Natural killer cell (primary cell): ENCODE results near the gene RPS19. TPM values are rescaled to one million over a fixed set of nuclear protein-coding genes. Genes with fewer than 3 reads are reported as not detected.

Experiments used
- ATAC-seq, 3 donors: fragments of 150-1000 bp in 2 of 3; fragments of 200-7000 bp in 1 of 3; cut with Tn5 transposase; 1 replicate in 1 of 3; 2 replicates in 2 of 3; pipeline ENCODE4 v1.10.0; 2021; ENCODE audit warnings: mild to moderate bottlenecking in 2 of 3, moderate library complexity in 2 of 3
- DNase-seq, 2 donors: peaks; one replicate each; pipeline versions ENCODE4 v3.0.0 to v3.0.0-alpha.2; 2013 to 2021; ENCODE audit warnings: mixed read lengths in 1 of 2
- H3K27ac ChIP-seq: one replicate; pipeline ENCODE4 v1.5.1; 2013; ENCODE audit warnings: mild to moderate bottlenecking, low read length
- H3K27me3 ChIP-seq: one replicate; pipeline ENCODE4 v1.6.1; 2013; ENCODE audit warnings: low read length; ENCODE audit not compliant: control insufficient read depth, insufficient read depth
- H3K36me3 ChIP-seq: one replicate; pipeline ENCODE4 v1.6.1; 2013; ENCODE audit warnings: low read length; ENCODE audit not compliant: control insufficient read depth, insufficient read depth
- H3K4me1 ChIP-seq: one replicate; pipeline ENCODE4 v1.6.1; 2013; ENCODE audit warnings: low read length; ENCODE audit not compliant: control insufficient read depth, insufficient read depth
- H3K4me3 ChIP-seq: one replicate; pipeline ENCODE4 v1.5.1; 2013; ENCODE audit warnings: low read length
- H3K9me3 ChIP-seq: one replicate; pipeline ENCODE4 v1.6.1; 2013; ENCODE audit warnings: low read length; ENCODE audit not compliant: control insufficient read depth, insufficient read depth
- H3K27ac Mint-ChIP-seq, 2 donors: one replicate each; pipeline ENCODE4 v1.8.0; 2022; ENCODE audit warnings: mild to moderate bottlenecking in 2 of 2, mixed read lengths in 2 of 2, moderate library complexity in 1 of 2
- H3K27me3 Mint-ChIP-seq, 2 donors: one replicate each; pipeline ENCODE4 v1.8.0; 2022; ENCODE audit warnings: low read depth in 2 of 2, mixed read lengths in 2 of 2
- H3K36me3 Mint-ChIP-seq: one replicate; pipeline ENCODE4 v1.8.0; 2022; ENCODE audit warnings: mixed read lengths
- H3K4me1 Mint-ChIP-seq, 2 donors: one replicate each; pipeline ENCODE4 v1.8.0; 2022; ENCODE audit warnings: mixed read lengths in 2 of 2
- H3K4me3 Mint-ChIP-seq: one replicate; pipeline ENCODE4 v1.8.0; 2022; ENCODE audit warnings: mild to moderate bottlenecking, moderate library complexity, mixed read lengths
- H3K9me3 Mint-ChIP-seq, 2 donors: one replicate each; pipeline ENCODE4 v1.8.0; 2022; ENCODE audit warnings: mixed read lengths in 2 of 2
- CTCF ChIP-seq: fragments of 200-600 bp; IDR thresholded peaks from one replicate; pipeline ENCODE4 v1.8.0; 2022; ENCODE audit warnings: antibody characterized with exemption
- WGBS: methylation state at CpG from one replicate; pipeline ENCODE4 v1.1.7; 2013; ENCODE audit warnings: missing lambda C conversion rate; ENCODE audit not compliant: insufficient coverage; 5-methylcytosine and 5-hydroxymethylcytosine counted together
- intact Hi-C: fragments of 100-400 bp; cut with micrococcal nuclease; formaldehyde crosslinking; loops from one replicate; pipeline ENCODE4 v1.14.2; 2022
- total RNA-seq, 4 donors: library from RNA; stranded (reverse); fragments of 120-200 nt in 1 of 4; gene quantifications; one replicate each; pipeline versions ENCODE4 v1.2.3 to v1.2.4, GENCODE V29; 2013 to 2022

Gene RPS19
- total RNA-seq, 3 donors from 2014 or later (not counting 1 experiment from before 2014, with no cell fraction given) = 1,358 to 1,814 (median 1,709) TPM

- no peak overlapping the region for H3K27ac Mint-ChIP-seq
- H3K4me3 Mint-ChIP-seq = no peak overlapping the region
- intact Hi-C loops = no loop called here
- H3K9me3 Mint-ChIP-seq = no peaks in the 10 kb centered on the region
- H3K4me1 Mint-ChIP-seq = no peaks in the 10 kb centered on the region
- H3K27me3 Mint-ChIP-seq = peaks cover 7 to 17% of the 10 kb centered on the region in 2 donors
- H3K9me3 ChIP-seq = no peaks in the 10 kb centered on the region
- no peak for TF ChIP-seq CTCF
- no peak overlapping the region for H3K27ac ChIP-seq
- H3K4me1 ChIP-seq = no peaks in the 10 kb centered on the region
- no peak overlapping the region for H3K4me3 ChIP-seq
- ATAC-seq = no peak
- no peaks in the 10 kb centered on the region for H3K27me3 ChIP-seq
- 68% methylated on average over 4 of the region's 4 CpGs for WGBS
- H3K36me3 Mint-ChIP-seq = no peaks in the 10 kb centered on the region
- H3K36me3 ChIP-seq = no peaks in the 10 kb centered on the region
- DNase-seq = no peak
Observed at GRCh38 chr19:41851456-41851855, 8.6 kb upstream of the RPS19 start.

- intact Hi-C loops = no loop called here
- Histone ChIP-seq H3K4me1 (no peaks in the 10 kb centered on the region), H3K27ac (no peak overlapping the region), H3K9me3 (no peaks in the 10 kb centered on the region), H3K27me3 (no peaks in the 10 kb centered on the region), H3K4me3 (no peak overlapping the region), H3K36me3 (no peaks in the 10 kb centered on the region)
- no peak for TF ChIP-seq CTCF
- no peaks in the 10 kb centered on the region for H3K9me3 Mint-ChIP-seq
- peaks cover 7 to 17% of the 10 kb centered on the region in 2 donors for H3K27me3 Mint-ChIP-seq
- H3K4me1 Mint-ChIP-seq = no peaks in the 10 kb centered on the region
- no peaks in the 10 kb centered on the region for H3K36me3 Mint-ChIP-seq
- 65% methylated on average over 2 of the region's 2 CpGs for WGBS
- DNase-seq (no peak), ATAC-seq (no peak)
- no peak overlapping the region for H3K4me3 Mint-ChIP-seq
- H3K27ac Mint-ChIP-seq = no peak overlapping the region
Observed at GRCh38 chr19:41853344-41853743, 6.7 kb upstream of the RPS19 start.

DNA sequence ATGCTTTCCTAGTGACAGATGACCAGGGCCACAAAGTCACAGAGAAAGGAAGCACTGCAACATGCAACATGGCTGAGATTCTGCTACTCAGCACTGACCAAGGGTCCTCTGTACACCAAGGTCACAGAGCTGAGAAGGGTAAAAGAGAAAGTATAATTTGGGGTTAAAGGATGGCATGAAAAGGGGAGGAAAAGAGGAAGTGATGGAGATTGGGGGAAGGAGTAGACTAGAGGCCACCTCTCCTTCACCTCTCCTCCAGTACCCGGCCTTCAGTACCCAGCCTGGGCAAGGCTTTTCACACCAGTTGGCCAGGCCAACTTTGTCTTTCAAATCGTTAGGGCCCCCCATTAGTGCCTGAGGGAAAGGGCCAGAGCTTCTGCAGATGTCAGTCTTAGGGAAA is 6.3 kb upstream of the RPS19 start:
- H3K4me1 Mint-ChIP-seq = no peaks in the 10 kb centered on the region
- WGBS = 55% methylated on average over 1 of the region's 2 CpGs
- no peaks in the 10 kb centered on the region for H3K36me3 ChIP-seq
- no peak overlapping the region for H3K27ac ChIP-seq
- H3K9me3 ChIP-seq = no peaks in the 10 kb centered on the region
- H3K27ac Mint-ChIP-seq = no peak overlapping the region
- ATAC-seq = no peak
- no peaks in the 10 kb centered on the region for H3K36me3 Mint-ChIP-seq
- no peaks in the 10 kb centered on the region for H3K4me1 ChIP-seq
- DNase-seq = no peak
- no peak for TF ChIP-seq CTCF
- H3K27me3 ChIP-seq = no peaks in the 10 kb centered on the region
- no peak overlapping the region for H3K4me3 Mint-ChIP-seq
- no peaks in the 10 kb centered on the region for H3K9me3 Mint-ChIP-seq
- no peak overlapping the region for H3K4me3 ChIP-seq
- intact Hi-C loops = no loop called here
- peaks cover 7 to 17% of the 10 kb centered on the region in 2 donors for H3K27me3 Mint-ChIP-seq

DNA sequence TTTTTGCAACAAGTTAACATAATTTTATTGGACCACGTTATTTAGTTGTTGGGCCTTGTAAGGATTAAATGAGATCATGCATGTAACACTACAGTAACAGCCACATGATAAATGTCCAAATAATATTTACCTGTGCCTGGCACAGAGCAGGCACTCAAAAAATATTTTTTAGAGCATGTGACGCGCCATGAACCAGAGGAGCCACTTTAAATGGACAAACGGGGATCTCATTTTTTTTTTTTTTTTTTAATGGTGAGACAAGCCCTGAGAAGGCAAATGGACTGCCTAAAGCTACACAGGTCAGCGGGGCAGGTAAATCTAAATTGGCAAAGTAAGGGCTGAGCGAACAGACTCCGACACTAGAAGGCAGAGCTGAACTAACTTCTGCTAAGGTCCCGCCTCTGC is 840 bp upstream of the RPS19 start:
- peaks cover 42% of the 10 kb centered on the region for H3K4me1 ChIP-seq
- Mint-ChIP-seq H3K36me3 (no peaks in the 10 kb centered on the region), H3K4me1 (peaks cover 34 to 48% of the 10 kb centered on the region in 2 donors), H3K4me3 (peak overlapping the region; percentile 95), H3K27me3 (peaks cover 0 to 4% of the 10 kb centered on the region in 2 donors), H3K9me3 (no peaks in the 10 kb centered on the region), H3K27ac (peak overlapping the region; percentile 94 to 96)
- 5% methylated on average over 7 of the region's 8 CpGs for WGBS
- peak overlapping the region; percentile 82 for H3K4me3 ChIP-seq
- no peaks in the 10 kb centered on the region for H3K9me3 ChIP-seq
- intact Hi-C loops = loop anchor here (1.0 to 2.0 kb wide), 3 partner anchors 28 to 176 kb away; no protein-coding TSS in a partner anchor
- no peak for DNase-seq
- peak overlapping the region; percentile 92 for H3K27ac ChIP-seq
- H3K36me3 ChIP-seq = peaks cover 33% of the 10 kb centered on the region
- no peak for ATAC-seq
- H3K27me3 ChIP-seq = no peaks in the 10 kb centered on the region
- no peak for TF ChIP-seq CTCF
